ENCODE results near the gene CAPZB.

CAPZB gene

DNA sequence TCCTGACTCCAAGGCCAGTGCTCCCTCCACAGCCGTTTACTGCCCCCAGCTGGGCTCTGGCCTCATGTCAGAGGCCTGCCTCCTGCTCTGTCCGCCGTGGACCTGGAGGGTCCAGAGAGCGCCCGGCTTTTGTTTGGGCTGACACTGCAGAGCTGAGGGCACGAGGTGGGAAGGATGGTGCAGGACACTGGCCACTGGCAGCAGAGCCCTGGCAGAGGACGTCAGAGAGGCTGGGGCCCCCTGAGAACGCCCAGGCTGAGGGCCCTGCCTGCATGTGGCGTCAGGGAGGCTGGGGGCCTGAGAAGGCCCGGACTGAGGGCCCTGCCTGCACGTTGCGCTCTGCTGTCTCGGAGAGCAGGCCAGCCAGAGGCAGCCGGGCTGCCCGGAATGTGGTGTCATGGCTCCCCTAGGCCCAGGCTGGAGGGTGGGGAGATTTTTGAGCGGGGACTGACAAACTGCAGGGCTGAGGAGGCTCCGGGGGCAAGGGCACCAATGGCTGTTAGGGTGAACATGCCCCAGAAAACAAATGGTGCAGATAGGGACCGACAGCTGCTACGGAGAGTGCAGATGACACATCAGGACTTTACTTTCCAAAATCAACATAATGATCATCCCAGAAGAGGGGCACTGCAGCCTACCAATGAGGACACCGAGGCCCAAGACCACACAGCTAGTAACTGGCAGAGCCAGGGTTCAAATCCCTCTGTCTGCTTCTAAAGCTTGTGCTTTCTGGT is 141.6 kb downstream of the CAPZB start:
- no peak for FAIRE-seq
- no peak for DNase-seq (ENCODE audit: extremely low spot score, insufficient read length, low read depth)

DNA sequence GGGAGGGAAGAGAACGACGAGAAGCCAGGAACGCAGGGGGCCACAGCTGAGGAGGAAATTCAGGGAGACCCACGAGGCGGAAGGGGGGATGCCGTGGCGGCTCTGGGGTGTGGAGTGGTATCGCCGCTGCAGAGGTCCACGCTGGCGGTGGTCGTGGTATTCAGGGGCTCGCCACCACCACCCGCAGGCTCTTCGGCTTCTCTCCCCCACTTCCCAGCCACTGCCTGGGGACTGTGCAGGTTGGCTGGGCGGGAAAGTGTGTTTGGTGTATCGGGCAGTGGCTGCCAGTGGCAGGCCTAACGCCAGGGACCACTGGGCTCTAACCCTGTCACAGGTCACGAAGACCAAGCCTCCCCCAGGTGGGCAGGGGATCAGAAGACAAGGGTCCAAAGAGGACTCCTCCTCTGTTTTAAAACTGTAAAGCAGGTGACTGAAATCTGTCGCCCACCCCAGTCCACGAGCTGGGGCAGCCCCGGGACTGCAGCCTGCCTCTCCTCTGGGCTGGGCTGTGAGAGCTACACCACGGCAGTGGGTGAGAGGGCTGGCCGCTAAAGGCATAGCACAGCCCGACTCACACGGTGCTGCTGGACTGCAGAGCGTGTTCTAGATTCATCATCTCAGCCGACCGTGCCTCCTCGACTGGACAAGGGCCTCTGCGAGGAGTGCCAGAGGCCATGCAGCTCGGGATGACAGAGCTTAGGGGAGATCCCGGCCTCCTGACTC is 142.3 kb downstream of the CAPZB start:
- no peak for FAIRE-seq
- no peak for DNase-seq (ENCODE audit: extremely low spot score, insufficient read length, low read depth)

DNA sequence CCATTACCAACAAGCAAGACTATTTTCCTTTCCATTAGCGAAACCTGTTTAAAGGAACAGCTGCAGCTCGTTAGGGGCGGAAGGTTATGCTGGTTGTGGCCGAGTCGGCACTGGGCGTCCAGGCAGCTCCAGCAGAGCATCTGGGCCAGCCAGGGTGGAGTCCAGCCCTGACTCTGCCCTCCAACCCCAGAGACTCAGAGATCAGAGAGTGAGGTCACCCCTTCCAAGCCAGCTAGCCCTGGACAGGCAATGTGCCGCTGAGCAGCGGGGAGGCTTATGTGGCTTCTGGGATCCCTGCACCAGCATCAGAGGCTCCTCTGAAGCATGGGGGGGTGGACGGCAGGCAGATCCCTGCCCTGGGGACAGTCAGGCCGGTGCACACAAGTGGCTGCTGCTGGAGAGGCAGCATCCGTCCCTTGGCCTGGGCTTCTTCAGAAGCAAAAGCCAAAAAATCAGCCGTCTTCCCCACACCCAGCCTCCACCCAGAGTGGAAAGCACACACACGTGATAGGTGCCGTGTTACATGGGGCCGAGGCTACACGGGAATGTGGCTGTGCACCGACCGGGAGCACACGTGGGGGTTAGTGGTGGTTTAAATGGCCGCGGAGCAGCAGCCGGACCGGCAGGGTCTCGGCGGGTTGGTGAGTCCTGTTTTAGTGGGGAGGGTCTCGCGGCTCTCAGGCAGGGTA is 143.1 kb downstream of the CAPZB start:
- FAIRE-seq = no peak
- no peak for DNase-seq (ENCODE audit: extremely low spot score, insufficient read length, low read depth)

DNA sequence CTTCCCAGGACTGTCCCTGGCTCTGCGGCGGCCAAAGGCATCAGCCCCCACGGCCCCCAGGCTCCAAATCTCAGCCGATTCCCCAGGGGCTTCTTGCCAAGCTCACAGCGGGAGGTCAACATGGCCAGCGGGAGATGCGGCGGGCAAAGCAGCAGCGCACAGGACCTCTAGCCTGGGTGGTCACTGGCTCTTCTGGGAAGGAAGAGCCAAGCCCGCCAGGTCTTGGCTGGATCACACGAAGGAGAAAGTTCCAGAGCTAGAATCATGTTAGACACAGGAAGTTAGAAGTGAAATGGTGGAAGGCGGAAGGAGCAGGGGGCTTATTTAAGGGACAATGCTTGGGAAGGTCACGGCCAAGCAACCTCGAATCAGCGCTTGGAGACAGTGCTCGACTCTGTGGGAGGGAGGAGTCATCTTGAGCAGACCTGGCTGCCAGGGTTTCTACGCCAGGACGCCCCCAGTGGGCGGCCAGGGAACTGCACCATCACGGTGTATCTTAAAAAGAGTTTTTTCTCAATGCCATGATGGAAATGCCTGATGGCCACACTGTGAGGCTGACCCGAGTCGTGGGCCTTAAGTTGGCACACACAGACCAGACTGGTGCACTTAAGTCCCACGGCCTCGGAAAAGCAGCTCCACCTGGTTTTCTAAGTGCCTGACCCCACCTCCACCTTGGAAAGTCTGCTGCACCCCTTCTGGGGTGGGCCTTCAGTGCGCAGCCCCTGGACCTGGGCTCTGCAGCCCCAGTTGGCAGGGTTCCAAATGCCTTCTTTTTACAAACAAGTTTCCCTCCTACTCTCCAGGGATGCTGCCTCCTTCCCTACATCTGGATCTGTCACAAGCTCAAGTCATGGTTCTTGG is 143.9 kb downstream of the CAPZB start:
- DNase-seq (ENCODE audit: extremely low spot score, insufficient read length, low read depth) = peak; percentile 71
- FAIRE-seq = peak; percentile 73

DNA sequence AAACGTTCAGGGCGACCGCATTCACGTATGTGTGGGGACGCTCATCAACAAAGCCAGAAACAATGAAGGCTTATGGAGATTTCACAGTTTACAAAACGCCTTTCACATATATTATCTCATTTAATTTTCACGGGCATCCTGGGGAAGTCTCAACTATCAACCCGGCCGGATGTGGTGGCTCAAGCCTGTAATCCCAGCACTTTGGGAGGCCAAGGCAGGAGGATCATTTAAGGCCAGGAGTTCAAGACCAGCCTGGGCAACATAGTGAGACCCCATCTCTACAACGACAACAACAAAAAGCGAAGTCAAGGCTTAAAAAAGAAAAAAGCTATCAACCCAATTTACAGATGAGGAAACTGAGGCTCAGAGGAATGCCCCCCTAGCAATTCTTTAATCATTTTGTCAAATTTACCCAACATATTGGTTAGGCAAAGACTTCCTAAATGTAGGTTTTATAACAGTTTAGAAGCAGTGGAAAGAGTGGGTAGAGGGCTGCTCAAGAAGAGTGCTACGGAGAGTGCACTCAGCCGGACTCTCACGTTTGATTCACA is 144.9 kb downstream of the CAPZB start:
- DNase-seq (ENCODE audit: extremely low spot score, insufficient read length, low read depth) (no peak), FAIRE-seq (no peak)

DNA sequence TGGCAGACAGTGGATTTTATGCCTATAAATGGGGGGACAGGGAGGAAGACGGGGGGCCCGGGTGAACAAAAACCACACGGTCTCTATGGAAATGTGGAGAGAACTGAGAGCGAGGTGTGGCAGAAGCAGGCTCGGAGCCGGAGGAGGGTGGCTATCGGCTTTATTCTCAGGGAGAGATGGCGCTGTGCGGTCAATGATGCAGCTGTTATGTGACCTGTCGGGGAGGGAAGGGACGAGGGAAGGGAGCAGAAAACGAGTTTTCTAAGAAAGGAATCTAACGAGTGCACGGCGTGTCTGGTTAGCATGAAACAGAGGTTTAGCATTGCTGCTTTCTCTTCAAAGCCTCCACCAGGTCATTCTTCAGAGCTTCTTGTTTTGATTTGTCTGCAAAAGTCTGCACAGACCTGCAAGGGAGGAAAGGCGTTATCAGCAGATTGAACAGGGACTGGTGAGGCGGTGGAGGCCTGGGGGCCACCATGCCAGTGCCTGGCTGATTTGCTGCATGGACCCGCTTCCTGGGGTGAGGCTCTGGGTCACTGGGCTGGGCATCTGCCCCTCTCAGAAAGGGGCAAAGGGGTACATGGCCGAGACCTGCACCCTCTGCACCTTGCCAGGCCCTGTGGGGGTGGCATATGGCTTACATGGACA is 146.0 kb downstream of the CAPZB start:
- DNase-seq (ENCODE audit: extremely low spot score, insufficient read length, low read depth) (no peak), FAIRE-seq (no peak)

DNA sequence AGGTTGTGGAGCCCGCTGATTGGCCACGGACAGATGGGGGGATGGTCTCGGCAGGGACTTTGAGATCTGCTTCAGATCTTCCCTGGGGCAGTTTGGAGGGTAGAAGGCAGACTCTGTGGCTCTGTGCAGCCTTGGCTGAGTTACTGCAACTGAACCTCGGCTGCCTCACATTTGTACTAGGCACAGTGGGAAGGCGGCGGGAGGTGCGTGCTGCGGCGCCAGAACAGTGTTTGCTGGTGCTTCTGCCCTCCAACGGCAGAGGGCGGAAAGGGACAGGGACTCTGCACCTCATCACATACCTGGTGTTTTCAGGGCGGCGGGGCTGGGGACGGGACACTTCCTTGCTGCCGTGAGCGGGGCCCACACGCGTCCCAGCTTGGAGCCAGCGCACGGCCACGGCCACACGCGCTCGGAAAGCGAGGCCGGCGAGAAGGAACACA is 147.0 kb downstream of the CAPZB start:
- no peak for FAIRE-seq

DNA sequence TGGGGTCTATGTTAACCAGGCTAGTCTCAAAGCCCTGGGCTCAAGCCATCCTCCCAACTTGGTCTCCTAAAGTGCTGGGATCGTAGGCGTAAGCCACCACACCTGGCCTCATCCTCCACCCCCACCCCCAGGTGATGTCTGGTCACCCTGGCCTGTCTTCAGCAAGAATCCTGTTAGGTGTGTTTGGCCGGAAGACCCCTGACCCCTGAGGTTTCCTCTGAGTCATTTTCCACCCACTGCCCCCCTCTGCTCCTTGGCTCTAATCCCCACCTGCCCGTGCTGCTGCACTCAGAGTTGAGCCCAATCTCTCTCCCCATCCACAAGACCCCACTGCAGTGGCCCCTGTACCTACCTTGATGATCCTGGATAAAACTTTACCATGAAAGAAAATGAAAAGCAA is 148.1 kb downstream of the CAPZB start:
- FAIRE-seq (no peak), DNase-seq (ENCODE audit: extremely low spot score, insufficient read length, low read depth) (no peak)

More for the DNA sequence above, 147.0 kb downstream of the CAPZB start:
- DNase-seq (ENCODE audit: extremely low spot score, insufficient read length, low read depth) = no peak

DNA sequence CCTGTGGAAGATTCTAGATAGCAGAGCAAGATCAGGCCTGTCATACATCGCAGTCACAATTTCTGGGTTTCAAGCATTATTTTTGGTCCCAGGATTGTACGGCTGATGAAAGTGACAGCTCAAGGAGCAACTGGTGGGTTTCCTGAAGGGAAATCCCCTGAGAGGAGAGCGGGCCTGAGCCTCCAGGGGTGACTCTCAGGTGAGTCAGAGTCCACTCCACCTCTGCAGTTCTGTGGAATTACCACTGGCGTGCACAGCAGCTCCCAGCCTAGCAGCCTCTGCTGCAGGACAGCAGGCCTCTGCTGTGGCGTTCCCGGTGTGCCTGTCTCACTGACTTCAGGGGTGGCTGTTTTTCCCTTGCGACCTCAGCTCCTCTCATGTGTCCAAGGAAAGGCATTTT is 148.8 kb downstream of the CAPZB start:
- FAIRE-seq (no peak), DNase-seq (ENCODE audit: extremely low spot score, insufficient read length, low read depth) (no peak)

DNA sequence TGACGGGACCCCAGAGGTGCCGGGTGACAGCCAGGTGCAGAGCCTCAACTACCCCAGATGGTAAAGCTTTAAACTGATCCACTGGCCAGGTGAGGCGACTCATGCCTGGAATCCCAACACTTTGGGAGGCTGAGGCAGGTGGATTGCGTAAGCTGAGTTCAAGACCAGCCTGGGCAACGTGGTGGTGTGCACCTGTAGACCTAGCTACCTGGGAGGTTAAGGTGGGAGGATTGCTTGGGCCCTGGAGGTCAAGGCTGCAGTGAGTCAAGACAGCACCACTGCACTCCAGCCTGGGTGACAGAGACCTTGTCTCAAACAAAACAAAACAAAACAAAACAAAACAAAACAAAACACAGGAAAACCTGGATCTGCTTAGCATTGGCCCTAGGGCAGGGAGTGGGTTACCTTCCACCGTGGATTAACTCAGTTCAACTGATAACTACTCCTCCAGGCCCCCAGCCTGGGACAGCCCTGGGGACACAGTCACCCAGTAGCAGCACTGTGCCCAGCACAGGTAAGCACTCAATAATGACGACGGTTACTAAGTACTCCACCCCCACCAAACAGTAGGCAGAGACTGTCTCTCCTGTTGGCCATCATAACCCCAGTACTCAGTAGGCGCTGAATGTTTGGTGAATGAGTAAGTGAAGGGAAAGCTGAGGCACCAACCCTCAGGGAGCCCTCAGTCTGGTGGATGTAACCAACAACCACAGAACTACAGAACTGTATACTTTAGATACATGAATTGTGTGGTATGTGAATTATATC is 151.6 kb downstream of the CAPZB start:
- DNase-seq (ENCODE audit: extremely low spot score, insufficient read length, low read depth) (no peak), FAIRE-seq (no peak)

DNA sequence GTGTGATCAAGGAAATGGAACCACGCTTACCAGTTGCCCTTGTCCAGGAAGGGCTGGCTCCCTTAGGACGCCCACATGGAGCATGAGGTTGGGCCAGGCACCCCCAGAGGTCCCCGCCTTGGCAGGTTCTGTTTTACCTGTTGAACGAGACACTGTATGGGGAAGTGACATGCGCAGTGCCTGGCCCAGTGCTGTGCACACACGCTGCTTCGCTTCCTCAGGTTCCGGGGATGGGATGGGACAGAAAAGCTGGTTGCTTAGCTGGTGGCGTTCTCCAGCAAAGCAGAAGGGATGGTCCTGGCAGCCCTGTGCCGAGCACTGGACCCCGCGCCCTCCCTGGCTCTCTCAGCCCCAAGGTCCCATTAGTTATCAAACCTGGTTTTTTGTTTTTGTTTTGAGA is 152.5 kb downstream of the CAPZB start:
- FAIRE-seq (no peak), DNase-seq (ENCODE audit: extremely low spot score, insufficient read length, low read depth) (no peak)

DNA sequence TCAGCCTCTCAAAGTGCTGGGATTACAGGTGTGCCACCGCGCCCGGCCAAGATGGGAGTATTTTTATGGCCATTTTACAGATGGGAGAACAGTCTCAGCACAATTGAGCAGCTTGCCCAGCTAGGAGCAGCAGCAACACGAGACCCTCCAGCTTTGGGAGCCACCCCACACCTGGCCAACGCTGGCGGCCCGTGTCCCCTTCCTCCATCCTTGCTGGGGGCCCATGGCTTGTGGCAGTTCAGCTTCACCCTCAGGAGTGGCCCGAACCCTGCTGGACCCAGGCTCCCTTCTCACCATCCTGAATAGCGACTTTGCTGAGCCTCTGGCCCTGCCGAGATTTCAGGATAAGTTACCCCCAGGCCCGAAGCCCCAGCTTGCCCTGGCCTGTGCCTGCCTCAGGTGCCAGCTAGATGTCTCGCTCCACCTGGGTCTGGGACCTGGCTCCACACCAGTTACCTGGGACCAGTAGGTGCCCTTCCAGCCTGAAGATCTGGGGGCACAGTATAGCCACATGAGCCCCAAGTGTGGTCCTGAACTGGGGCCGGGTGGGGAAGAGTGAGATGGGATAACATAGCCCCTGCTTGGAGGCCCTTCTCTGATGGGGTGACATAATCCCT is 154.0 kb downstream of the CAPZB start:
- FAIRE-seq (no peak), DNase-seq (ENCODE audit: extremely low spot score, insufficient read length, low read depth) (no peak)

DNA sequence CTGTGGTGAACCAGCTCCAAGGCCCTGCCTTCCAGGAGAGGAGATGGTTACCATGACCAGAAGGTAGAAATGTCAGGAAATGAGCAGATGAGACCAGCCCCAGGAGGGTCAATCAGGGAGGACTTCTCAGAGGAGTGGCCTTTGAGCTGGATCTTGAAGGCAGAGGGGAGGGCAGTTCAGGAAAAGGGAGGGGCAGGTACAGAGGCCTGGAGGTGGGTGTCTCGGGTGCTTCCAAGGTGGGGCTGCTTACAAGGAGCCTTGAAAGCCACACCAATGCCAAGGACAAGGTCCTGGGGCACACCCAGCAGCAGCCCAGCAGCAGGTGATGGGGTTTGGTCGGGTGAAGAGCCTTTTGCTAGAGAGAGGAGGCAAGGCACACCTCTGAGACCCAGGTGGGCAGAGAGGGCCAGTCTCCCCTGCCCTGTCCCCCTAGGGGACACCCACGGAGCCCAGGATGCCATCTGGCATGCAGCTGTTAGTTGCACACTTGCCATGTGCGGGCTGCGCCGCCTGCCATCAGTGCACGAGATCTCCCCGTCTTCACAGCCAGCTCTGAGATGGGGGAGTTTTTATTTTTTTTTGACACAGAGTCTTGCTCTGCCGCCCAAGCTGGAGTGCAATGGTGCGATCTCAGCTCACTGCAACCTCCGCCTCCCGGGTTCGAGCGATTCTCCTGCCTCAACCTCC is 154.7 kb downstream of the CAPZB start:
- DNase-seq (ENCODE audit: extremely low spot score, insufficient read length, low read depth) (no peak), FAIRE-seq (no peak)

DNA sequence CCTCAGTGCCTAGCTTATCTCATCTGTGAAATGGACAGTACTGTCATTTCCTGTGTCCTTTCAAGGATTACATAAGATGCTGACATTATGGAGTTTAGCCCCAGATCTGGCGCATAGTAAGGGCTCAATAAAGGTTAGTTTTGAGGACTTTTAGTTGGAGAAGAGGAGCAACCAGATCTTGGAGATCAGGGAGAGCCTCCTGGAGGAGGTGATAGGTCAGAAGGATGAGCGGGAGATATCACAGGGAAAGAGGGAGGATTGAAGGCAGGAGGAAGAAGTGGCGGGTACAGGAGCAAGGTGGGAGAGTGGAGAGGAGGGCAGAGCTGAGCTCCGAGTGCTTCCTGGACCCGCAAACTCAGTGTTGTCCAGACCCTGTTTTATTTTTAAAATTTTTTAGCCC is 155.7 kb downstream of the CAPZB start:
- no peak for FAIRE-seq
- no peak for DNase-seq (ENCODE audit: extremely low spot score, insufficient read length, low read depth)

DNA sequence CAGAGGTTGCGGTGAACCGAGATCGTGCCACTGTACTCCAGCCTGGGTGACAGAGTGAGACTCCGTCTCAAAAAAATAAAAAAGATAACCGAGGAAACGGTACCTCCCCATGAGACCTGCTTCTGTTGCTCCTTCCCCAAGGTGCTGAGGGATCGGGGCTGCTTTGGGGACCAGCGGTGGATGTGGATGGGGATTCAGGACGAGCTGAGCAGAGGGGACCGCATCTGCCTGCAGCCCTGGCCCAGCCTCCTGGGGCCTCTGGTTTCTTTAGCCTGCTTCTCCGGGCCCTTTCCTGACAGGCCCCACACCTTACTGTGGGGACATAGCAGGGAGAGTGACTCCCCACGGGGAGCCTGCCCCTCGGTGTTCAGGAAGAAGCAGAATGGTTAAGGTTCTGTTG is 156.2 kb downstream of the CAPZB start:
- DNase-seq (ENCODE audit: extremely low spot score, insufficient read length, low read depth) = no peak
- no peak for FAIRE-seq

DNA sequence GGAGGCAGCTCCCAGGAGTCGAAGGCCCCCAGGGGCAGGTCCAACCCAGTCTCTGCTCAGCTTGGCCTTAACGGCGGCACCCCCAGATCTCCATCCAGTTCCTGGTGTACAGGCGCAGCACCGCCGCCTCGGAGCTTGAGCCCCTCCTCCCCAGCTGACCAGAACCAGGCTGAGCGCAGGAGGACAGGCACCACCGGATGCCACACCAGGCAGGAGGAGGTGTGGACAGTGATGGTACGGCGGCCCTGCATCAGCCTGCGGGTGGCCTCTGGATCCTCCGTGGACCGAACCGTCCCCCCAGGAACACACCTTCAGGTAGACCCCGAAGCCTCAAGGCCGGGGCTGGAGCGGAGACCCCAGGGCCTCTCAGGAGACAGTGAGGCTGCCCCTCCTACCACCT is 156.9 kb downstream of the CAPZB start:
- FAIRE-seq = no peak

DNA sequence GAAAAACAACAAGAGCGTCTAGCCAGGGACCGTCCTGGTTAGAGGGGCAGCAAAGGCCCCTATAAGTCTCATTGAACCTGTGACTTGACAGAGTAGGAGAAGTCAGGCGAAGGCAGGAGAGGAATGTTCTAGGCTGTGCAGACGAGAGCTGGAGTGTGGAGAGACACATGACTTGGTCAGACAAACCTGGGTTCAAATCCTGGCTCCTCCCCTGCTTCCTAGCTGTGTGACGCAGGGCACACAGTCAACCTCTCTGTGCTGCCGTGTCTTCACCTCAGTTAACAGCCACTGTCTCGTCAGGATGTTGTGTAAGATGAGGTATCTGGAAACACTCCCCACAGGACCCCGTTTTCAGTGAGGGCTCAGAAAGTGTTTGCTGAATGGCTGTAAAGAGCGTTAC is 157.6 kb downstream of the CAPZB start:
- FAIRE-seq (no peak), DNase-seq (ENCODE audit: extremely low spot score, insufficient read length, low read depth) (no peak)

More for the DNA sequence above, 156.9 kb downstream of the CAPZB start:
- DNase-seq (ENCODE audit: extremely low spot score, insufficient read length, low read depth) = no peak

DNA sequence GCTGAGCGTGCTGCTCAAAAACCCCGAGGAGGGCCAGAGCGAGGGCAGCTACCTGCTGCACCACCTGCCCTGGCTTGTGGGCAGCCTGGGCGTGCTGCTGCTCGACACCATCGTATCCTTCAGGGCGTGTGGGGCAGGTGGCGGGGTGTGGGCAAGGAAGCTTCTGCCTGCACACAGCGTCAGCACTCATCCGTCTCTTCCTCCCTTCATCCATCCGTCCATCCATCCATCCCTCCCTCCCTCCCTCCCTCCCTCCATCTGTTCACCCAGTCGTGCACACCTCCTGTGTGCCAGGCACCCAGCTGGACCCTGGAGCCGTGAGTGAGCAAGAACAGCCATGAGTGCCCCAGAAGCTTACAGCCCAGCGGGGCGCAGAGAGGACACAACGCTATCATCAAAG is 158.0 kb downstream of the CAPZB start:
- DNase-seq (ENCODE audit: extremely low spot score, insufficient read length, low read depth) (no peak), FAIRE-seq (no peak)
